Measurements from ENCODE around the gene SPDYE3. TPM values are rescaled to one million over a fixed set of nuclear protein-coding genes. Genes with fewer than 3 reads are reported as not detected.

The SPDYE3 gene
- total and polyA plus RNA-seq, 4 donors: 0.07 to 1.7 TPM; not detected in 2

GRCh38 chr7:100366411-100367250, 59.1 kb downstream of the SPDYE3 start:
- no peaks in the 10 kb centered on the region for H3K4me1 ChIP-seq (ENCODE audit: control insufficient read depth in 4 of 4, insufficient read depth in 4 of 4, low read length in 3 of 4)
- 91% methylated on average over 16 of the region's 16 CpGs for WGBS

GRCh38 chr7:100367251-100367620, 59.7 kb downstream of the SPDYE3 start:
- no peak overlapping the region for H3K9ac ChIP-seq (ENCODE audit: low read depth in 1 of 2, low read length in 2 of 2)
- DNase-seq (ENCODE audit: low spot score): no peak
- H3K27me3 ChIP-seq (ENCODE audit: control insufficient read depth in 4 of 4, insufficient read depth in 4 of 4, low read length in 3 of 4): no peaks in the 10 kb centered on the region
- no peak overlapping the region for H3K4me3 ChIP-seq (ENCODE audit: low read depth in 1 of 3, low read length in 3 of 3)
- H3K9me3 ChIP-seq (ENCODE audit: control insufficient read depth in 4 of 4, low read length in 3 of 4): no peaks in the 10 kb centered on the region
- no peak overlapping the region for H3K27ac ChIP-seq (ENCODE audit: low read depth in 1 of 2, low read length in 2 of 2)
- no peak for TF ChIP-seq RXRA (IDR thresholded peaks at IDR 0.05)
- TF ChIP-seq, protein P1, sequence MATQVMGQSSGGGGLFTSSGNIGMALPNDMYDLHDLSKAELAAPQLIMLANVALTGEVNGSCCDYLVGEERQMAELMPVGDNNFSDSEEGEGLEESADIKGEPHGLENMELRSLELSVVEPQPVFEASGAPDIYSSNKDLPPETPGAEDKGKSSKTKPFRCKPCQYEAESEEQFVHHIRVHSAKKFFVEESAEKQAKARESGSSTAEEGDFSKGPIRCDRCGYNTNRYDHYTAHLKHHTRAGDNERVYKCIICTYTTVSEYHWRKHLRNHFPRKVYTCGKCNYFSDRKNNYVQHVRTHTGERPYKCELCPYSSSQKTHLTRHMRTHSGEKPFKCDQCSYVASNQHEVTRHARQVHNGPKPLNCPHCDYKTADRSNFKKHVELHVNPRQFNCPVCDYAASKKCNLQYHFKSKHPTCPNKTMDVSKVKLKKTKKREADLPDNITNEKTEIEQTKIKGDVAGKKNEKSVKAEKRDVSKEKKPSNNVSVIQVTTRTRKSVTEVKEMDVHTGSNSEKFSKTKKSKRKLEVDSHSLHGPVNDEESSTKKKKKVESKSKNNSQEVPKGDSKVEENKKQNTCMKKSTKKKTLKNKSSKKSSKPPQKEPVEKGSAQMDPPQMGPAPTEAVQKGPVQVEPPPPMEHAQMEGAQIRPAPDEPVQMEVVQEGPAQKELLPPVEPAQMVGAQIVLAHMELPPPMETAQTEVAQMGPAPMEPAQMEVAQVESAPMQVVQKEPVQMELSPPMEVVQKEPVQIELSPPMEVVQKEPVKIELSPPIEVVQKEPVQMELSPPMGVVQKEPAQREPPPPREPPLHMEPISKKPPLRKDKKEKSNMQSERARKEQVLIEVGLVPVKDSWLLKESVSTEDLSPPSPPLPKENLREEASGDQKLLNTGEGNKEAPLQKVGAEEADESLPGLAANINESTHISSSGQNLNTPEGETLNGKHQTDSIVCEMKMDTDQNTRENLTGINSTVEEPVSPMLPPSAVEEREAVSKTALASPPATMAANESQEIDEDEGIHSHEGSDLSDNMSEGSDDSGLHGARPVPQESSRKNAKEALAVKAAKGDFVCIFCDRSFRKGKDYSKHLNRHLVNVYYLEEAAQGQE (IDR thresholded peaks at IDR 0.05): no peak
- no peaks in the 10 kb centered on the region for H3K4me1 ChIP-seq (ENCODE audit: control insufficient read depth in 4 of 4, insufficient read depth in 4 of 4, low read length in 3 of 4)
- H3K36me3 ChIP-seq (ENCODE audit: control insufficient read depth in 4 of 4, insufficient read depth in 3 of 4, low read depth in 1 of 4, low read length in 3 of 4): peaks cover 0 to 12% (median 8%) of the 10 kb centered on the region in 4 donors
- WGBS: 96% methylated on average over 8 of the region's 8 CpGs

More at GRCh38 chr7:100366411-100367250, 59.1 kb downstream of the SPDYE3 start:
- TF ChIP-seq EGR1 (IDR thresholded peaks at IDR 0.05; ENCODE audit: low read depth in 2 of 2) (no peak), HNF4G (IDR thresholded peaks at IDR 0.05) (no peak), FOXA2 (IDR thresholded peaks at IDR 0.05) (no peak), JUND (IDR thresholded peaks at IDR 0.05) (no peak), FOXA1 (IDR thresholded peaks at IDR 0.05) (no peak), YY1 (IDR thresholded peaks at IDR 0.05) (no peak), RAD21 (IDR thresholded peaks at IDR 0.05) (no peak), HNF4A (conservative IDR thresholded peaks at IDR 0.05) (no peak)
- Histone ChIP-seq H3K27me3 (ENCODE audit: control insufficient read depth in 4 of 4, insufficient read depth in 4 of 4, low read length in 3 of 4) (no peaks in the 10 kb centered on the region), H3K4me3 (ENCODE audit: low read depth in 1 of 3, low read length in 3 of 3) (no peak overlapping the region), H3K27ac (ENCODE audit: low read depth in 1 of 2, low read length in 2 of 2) (no peak overlapping the region), H3K9ac (ENCODE audit: low read depth in 1 of 2, low read length in 2 of 2) (no peak overlapping the region), H3K9me3 (ENCODE audit: control insufficient read depth in 4 of 4, low read length in 3 of 4) (no peaks in the 10 kb centered on the region), H3K36me3 (ENCODE audit: control insufficient read depth in 4 of 4, insufficient read depth in 3 of 4, low read depth in 1 of 4, low read length in 3 of 4) (peaks cover 0 to 18% (median 14%) of the 10 kb centered on the region in 4 donors)
- no peak for DNase-seq (ENCODE audit: low spot score)

DNA sequence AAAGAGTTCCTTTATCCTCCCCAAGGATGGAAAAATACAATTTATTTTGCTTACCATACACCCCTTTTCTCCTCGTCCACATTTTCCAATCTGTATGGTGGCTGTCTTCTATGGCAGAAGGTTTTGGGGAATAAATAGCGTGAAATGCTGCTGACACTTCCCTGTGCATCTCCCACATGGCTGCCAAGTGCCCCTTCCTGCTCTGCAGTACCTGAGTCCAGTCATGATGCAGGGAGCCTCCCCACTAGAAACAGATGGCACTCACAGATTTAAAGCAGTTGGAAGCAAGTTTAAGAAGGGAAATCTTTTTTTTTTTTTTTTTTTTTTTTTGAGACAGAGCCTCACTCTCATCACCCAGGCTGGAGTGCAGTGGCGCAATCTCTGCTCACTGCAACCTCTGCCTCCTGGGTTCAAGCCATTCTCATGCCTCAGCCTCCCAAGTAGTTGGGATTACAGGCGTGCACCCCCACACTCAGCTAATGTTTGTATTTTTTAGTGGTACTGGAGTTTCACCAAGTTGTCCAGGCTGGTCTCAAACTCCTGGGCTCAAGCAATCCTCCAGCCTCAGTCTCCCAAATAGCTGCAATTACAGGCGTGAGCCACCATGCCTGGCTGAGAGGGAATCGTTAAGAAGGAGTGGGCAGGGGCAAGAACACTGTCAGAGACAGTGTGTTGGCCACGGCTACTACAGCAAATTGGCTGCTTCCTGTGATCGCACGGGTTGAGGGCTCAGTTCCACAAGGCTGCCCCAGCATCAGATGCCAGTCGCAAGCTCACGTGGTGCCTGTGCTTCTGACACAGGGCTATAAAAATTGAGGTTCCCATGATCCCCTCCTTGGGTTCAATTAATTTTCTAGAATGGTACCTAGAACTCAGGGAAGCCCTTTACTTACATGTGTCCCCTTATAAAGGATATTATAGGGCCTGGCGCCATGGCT, 60.4 kb downstream of the SPDYE3 start:
- peaks cover 0 to 7% (median 6%) of the 10 kb centered on the region in 4 donors for H3K36me3 ChIP-seq (ENCODE audit: control insufficient read depth in 4 of 4, insufficient read depth in 3 of 4, low read depth in 1 of 4, low read length in 3 of 4)
- no peak for DNase-seq (ENCODE audit: low spot score)
- no peaks in the 10 kb centered on the region for H3K9me3 ChIP-seq (ENCODE audit: control insufficient read depth in 4 of 4, low read length in 3 of 4)
- H3K9ac ChIP-seq (ENCODE audit: low read depth in 1 of 2, low read length in 2 of 2): no peak overlapping the region
- no peak overlapping the region for H3K4me3 ChIP-seq (ENCODE audit: low read depth in 1 of 3, low read length in 3 of 3)
- H3K4me1 ChIP-seq (ENCODE audit: control insufficient read depth in 4 of 4, insufficient read depth in 4 of 4, low read length in 3 of 4): no peaks in the 10 kb centered on the region
- no peaks in the 10 kb centered on the region for H3K27me3 ChIP-seq (ENCODE audit: control insufficient read depth in 4 of 4, insufficient read depth in 4 of 4, low read length in 3 of 4)
- H3K27ac ChIP-seq (ENCODE audit: low read depth in 1 of 2, low read length in 2 of 2): peak overlapping the region; percentile 51 to 64
- 88% methylated on average over 12 of the region's 12 CpGs for WGBS
- no peak for TF ChIP-seq SP1 (IDR thresholded peaks at IDR 0.05)
- TF ChIP-seq RAD21 (IDR thresholded peaks at IDR 0.05): no peak
- TF ChIP-seq TAF1 (conservative IDR thresholded peaks at IDR 0.05): no peak
- TF ChIP-seq, protein P2, sequence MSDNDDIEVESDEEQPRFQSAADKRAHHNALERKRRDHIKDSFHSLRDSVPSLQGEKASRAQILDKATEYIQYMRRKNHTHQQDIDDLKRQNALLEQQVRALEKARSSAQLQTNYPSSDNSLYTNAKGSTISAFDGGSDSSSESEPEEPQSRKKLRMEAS (IDR thresholded peaks at IDR 0.05): no peak
- no peak for TF ChIP-seq RXRA (IDR thresholded peaks at IDR 0.05)
- TF ChIP-seq EGR1 (IDR thresholded peaks at IDR 0.05; ENCODE audit: low read depth in 2 of 2): no peak
- no peak for TF ChIP-seq ATF3 (IDR thresholded peaks at IDR 0.05)
- no peak for TF ChIP-seq ZBTB33 (IDR thresholded peaks at IDR 0.05)
- TF ChIP-seq HNF4A (conservative IDR thresholded peaks at IDR 0.05): no peak
- no peak for TF ChIP-seq GABPA (IDR thresholded peaks at IDR 0.05 in 1 of 2, conservative IDR thresholded peaks at IDR 0.05 in 1 of 2)
- no peak for TF ChIP-seq NR2F2 (IDR thresholded peaks at IDR 0.05)
- TF ChIP-seq HNF4G (IDR thresholded peaks at IDR 0.05): no peak
- TF ChIP-seq YY1 (IDR thresholded peaks at IDR 0.05): no peak
- TF ChIP-seq FOXA2 (IDR thresholded peaks at IDR 0.05): no peak
